NCI-H2107 (cell line): ENCODE measurements around the gene LYRM2.

Source experiments
- DNase-seq: peaks from one replicate; lab custom pipeline; 2025; lab: John Stamatoyannopoulos, UW

Gene LYRM2

GRCh38 chr6:89591745-89592144 lies 46.8 kb downstream of the LYRM2 start:
- no peak for DNase-seq

GRCh38 chr6:89590133-89590532 lies 48.4 kb downstream of the LYRM2 start:
- no peak for DNase-seq

GRCh38 chr6:89589297-89590025 lies 49.1 kb downstream of the LYRM2 start:
- no peak for DNase-seq

- DNase-seq = no peak
Measured at GRCh38 chr6:89585154-89585553, 53.4 kb downstream of the LYRM2 start.

- DNase-seq = no peak
Measured at GRCh38 chr6:89584539-89584938, 54.0 kb downstream of the LYRM2 start.

- DNase-seq = no peak
Measured at GRCh38 chr6:89583559-89583958, 55.0 kb downstream of the LYRM2 start.

- no peak for DNase-seq
Measured at GRCh38 chr6:89582669-89583325, 55.8 kb downstream of the LYRM2 start.

GRCh38 chr6:89581689-89582088 lies 56.9 kb downstream of the LYRM2 start:
- DNase-seq = peak; percentile 10

GRCh38 chr6:89580997-89581666 lies 57.4 kb downstream of the LYRM2 start:
- DNase-seq = no peak

- DNase-seq = no peak
Measured at GRCh38 chr6:89575562-89575960, 63.0 kb downstream of the LYRM2 start.

GRCh38 chr6:89574910-89575561 lies 63.5 kb downstream of the LYRM2 start:
- DNase-seq = no peak

- no peak for DNase-seq
Measured at GRCh38 chr6:89567630-89568390, 70.7 kb downstream of the LYRM2 start.

- peak; percentile 37 for DNase-seq
Measured at GRCh38 chr6:89566930-89567629, 71.5 kb downstream of the LYRM2 start.

- DNase-seq = no peak
Measured at GRCh38 chr6:89566008-89566800, 72.3 kb downstream of the LYRM2 start.

GRCh38 chr6:89564752-89565427 lies 73.7 kb downstream of the LYRM2 start:
- DNase-seq = no peak

GRCh38 chr6:89563866-89564265 lies 74.7 kb downstream of the LYRM2 start:
- no peak for DNase-seq

GRCh38 chr6:89562093-89562973 lies 76.2 kb downstream of the LYRM2 start:
- DNase-seq = no peak

- no peak for DNase-seq
Measured at GRCh38 chr6:89559487-89559886, 79.1 kb downstream of the LYRM2 start.

- no peak for DNase-seq
Measured at GRCh38 chr6:89555806-89556205, 82.7 kb downstream of the LYRM2 start.
